Lung (tissue), 12 donors: Measurements from ENCODE around the gene TAS2R41. TPM values are rescaled to one million over a fixed set of nuclear protein-coding genes. Genes with fewer than 3 reads are reported as not detected.

Experiments used
- ATAC-seq: fragments of 200-7000 bp; cut with Tn5 transposase; one replicate; pipeline ENCODE4 v1.9.1; 2020; ENCODE audit warnings: moderate number of reproducible peaks; ENCODE audit not compliant: insufficient read depth, low FRiP score
- DNase-seq, 3 donors: peaks; one replicate each; pipeline ENCODE4 v3.0.0-alpha.2; 2013 to 2017
- H3K27ac ChIP-seq, 2 donors: one replicate each; pipeline ENCODE4 v1.5.1; 2013; ENCODE audit warnings: mild to moderate bottlenecking in 2 of 2, moderate library complexity in 2 of 2, control low read depth in 1 of 2, inconsistent platforms in 1 of 2, low read depth in 1 of 2, low read length in 1 of 2
- H3K27me3 ChIP-seq, 3 donors: one replicate each; pipeline ENCODE4 v1.5.1; 2013; ENCODE audit warnings: low read length in 2 of 3; ENCODE audit not compliant: control insufficient read depth in 3 of 3, insufficient read depth in 3 of 3
- H3K36me3 ChIP-seq, 4 donors: one replicate each; pipeline ENCODE4 v1.5.1; 2013; ENCODE audit warnings: low read length in 4 of 4, mild to moderate bottlenecking in 1 of 4, moderate library complexity in 1 of 4; ENCODE audit not compliant: control insufficient read depth in 4 of 4, insufficient read depth in 4 of 4
- H3K4me1 ChIP-seq, 5 donors: one replicate each; pipeline ENCODE4 v1.5.1; 2013; ENCODE audit warnings: low read length in 5 of 5, mild to moderate bottlenecking in 2 of 5, moderate library complexity in 1 of 5; ENCODE audit not compliant: control insufficient read depth in 5 of 5, insufficient read depth in 5 of 5
- H3K4me3 ChIP-seq: one replicate; pipeline ENCODE4 v1.5.1; 2013; ENCODE audit warnings: mild to moderate bottlenecking, control low read depth, moderate library complexity
- H3K9ac ChIP-seq, 2 donors: one replicate each; pipeline ENCODE4 v1.5.1; 2013; ENCODE audit warnings: low read length in 2 of 2, control low read depth in 1 of 2; ENCODE audit not compliant: insufficient read depth in 1 of 2
- H3K9me3 ChIP-seq, 4 donors: one replicate each; pipeline ENCODE4 v1.5.1; 2013; ENCODE audit warnings: low read length in 3 of 4, mild to moderate bottlenecking in 1 of 4, moderate library complexity in 1 of 4; ENCODE audit not compliant: control insufficient read depth in 4 of 4, insufficient read depth in 3 of 4
- WGBS, 2 donors: extraction: QIAGEN DNeasy Blood & Tissue Kit; methylation state at CpG; one replicate each; pipeline ENCODE4 v1.1.7; 2013; 5-methylcytosine and 5-hydroxymethylcytosine counted together
- polyA plus RNA-seq, 2 donors: library from polyadenylated mRNA; stranded (reverse); fragments of 200-250 nt; gene quantifications; one replicate each; pipeline ENCODE4 v1.2.1, GENCODE V29; 2013
- total RNA-seq, 2 donors: library from RNA; depleted of rRNA in 1 of 2; stranded (reverse); fragments of >200 nt in 1 of 2; gene quantifications; one replicate each; pipeline ENCODE4 v1.2.1, GENCODE V29; 2014 to 2021
- TF ChIP-seq, protein P1 (sequence below): IDR thresholded peaks from 2 replicates; pipeline ENCODE4 v1.5.1; 2012; ENCODE audit warnings: mild to moderate bottlenecking; ENCODE audit errors: control extremely low read depth, extremely low read depth
- donor health status: control.
- donor health status: control.
- donor health status: Bipolar disorder and iron deficiency.
- donor health status: healthy.
- donor health status: DM: yes; HTN: yes; CAD: no.

Gene TAS2R41
- total and polyA plus RNA-seq, 4 donors: 0.77 TPM; not detected in 3

- Histone ChIP-seq H3K27ac (no peak overlapping the region), H3K4me3 (no peak overlapping the region), H3K4me1 (peaks cover 0 to 8% (median 0%) of the 10 kb centered on the region in 5 donors), H3K36me3 (no peaks in the 10 kb centered on the region), H3K9ac (no peak overlapping the region), H3K9me3 (peaks cover 0 to 6% (median 0%) of the 10 kb centered on the region in 4 donors), H3K27me3 (peaks cover 0 to 5% (median 0%) of the 10 kb centered on the region in 3 donors)
- no peak for ATAC-seq
- DNase-seq: no peak
- TF ChIP-seq, protein P1, sequence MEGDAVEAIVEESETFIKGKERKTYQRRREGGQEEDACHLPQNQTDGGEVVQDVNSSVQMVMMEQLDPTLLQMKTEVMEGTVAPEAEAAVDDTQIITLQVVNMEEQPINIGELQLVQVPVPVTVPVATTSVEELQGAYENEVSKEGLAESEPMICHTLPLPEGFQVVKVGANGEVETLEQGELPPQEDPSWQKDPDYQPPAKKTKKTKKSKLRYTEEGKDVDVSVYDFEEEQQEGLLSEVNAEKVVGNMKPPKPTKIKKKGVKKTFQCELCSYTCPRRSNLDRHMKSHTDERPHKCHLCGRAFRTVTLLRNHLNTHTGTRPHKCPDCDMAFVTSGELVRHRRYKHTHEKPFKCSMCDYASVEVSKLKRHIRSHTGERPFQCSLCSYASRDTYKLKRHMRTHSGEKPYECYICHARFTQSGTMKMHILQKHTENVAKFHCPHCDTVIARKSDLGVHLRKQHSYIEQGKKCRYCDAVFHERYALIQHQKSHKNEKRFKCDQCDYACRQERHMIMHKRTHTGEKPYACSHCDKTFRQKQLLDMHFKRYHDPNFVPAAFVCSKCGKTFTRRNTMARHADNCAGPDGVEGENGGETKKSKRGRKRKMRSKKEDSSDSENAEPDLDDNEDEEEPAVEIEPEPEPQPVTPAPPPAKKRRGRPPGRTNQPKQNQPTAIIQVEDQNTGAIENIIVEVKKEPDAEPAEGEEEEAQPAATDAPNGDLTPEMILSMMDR: no peak
- WGBS, 2 donors: 76 to 87% methylated on average over 23 of the region's 23 CpGs
Observed at GRCh38 chr7:143511593-143512047, 33.9 kb downstream of the TAS2R41 start.

DNA sequence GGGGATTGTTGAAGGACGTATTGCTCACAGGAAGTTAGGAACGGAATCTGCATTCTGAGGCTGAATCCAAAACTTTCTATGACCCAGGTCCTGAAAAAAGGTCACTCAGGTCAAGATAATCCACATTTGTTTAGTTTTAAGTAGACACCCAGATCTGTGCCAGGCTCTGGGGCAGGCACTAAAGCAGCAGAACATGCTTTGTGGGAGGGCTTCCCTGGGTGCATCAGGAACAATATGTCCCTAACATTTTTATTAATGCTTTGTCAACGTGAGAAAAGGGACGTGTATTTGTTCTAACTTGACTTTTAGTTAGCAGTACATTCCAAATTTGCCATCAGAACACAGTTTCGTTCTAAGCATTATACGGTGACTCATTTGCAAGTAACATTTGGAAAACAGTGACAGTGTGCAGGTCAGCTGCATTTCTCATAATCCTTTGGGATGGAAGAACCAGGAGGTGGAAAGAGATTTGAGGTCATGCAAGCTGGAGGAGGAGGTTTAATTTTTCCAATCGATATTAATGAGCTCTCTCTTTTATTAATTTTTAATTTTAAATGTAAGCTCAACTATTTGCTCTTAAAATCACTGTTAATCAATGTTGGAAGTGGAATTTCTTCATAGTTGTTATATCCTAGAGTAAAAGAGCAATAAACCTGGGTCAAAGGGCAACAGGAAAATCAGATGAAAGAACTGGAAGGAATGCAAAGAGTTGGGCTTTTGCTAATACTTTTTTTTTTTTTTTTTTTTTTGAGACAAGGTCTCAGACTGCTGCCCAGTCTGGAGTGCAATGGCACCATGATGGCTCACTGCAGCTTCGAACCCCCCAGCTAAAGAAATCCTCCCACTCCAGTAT is 35.0 kb downstream of the TAS2R41 start:
- H3K27ac ChIP-seq: no peak overlapping the region
- H3K36me3 ChIP-seq: no peaks in the 10 kb centered on the region
- peaks cover 0 to 8% (median 0%) of the 10 kb centered on the region in 5 donors for H3K4me1 ChIP-seq
- DNase-seq (no peak), ATAC-seq (no peak)
- H3K9me3 ChIP-seq: peaks cover 0 to 6% (median 0%) of the 10 kb centered on the region in 4 donors
- peaks cover 0 to 5% (median 0%) of the 10 kb centered on the region in 3 donors for H3K27me3 ChIP-seq
- TF ChIP-seq, protein P1: no peak
- 87 to 90% methylated on average over 8 of the region's 8 CpGs for WGBS, 2 donors
- H3K9ac ChIP-seq: no peak overlapping the region
- no peak overlapping the region for H3K4me3 ChIP-seq

DNA sequence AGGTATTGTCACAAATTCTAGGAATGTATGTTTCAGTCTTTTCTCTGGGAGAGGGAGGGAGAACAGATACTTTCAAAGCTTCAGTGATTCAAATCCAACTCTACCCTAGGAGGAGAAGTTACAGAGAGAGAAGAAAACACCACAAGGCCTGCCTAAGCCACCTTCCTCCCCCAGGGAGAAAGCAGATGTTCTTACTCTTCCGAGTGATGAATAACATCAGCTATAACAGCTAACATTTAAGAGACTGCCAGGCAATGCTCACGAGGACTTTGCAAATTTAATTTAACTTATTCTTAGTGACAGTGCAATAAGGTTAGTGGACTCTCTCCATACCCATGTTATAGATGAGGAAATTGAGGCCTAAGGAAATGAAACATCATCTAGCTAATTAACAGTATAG is 36.8 kb downstream of the TAS2R41 start:
- TF ChIP-seq, protein P1: no peak
- DNase-seq: no peak
- H3K9ac ChIP-seq: no peak overlapping the region
- peaks cover 0 to 6% (median 0%) of the 10 kb centered on the region in 4 donors for H3K9me3 ChIP-seq
- no peak overlapping the region for H3K27ac ChIP-seq
- 84 to 90% methylated on average over 2 of the region's 2 CpGs for WGBS, 2 donors
- no peak overlapping the region for H3K4me3 ChIP-seq
- peaks cover 0 to 5% (median 0%) of the 10 kb centered on the region in 3 donors for H3K27me3 ChIP-seq
- ATAC-seq: no peak
- H3K4me1 ChIP-seq: peaks cover 0 to 8% (median 0%) of the 10 kb centered on the region in 5 donors
- H3K36me3 ChIP-seq: no peaks in the 10 kb centered on the region
